Measurements from ENCODE around the gene MVK.

MVK gene

GRCh38 chr12:109638735-109639134 lies 65.1 kb downstream of the MVK start:
- DNase-seq = no peak

DNA sequence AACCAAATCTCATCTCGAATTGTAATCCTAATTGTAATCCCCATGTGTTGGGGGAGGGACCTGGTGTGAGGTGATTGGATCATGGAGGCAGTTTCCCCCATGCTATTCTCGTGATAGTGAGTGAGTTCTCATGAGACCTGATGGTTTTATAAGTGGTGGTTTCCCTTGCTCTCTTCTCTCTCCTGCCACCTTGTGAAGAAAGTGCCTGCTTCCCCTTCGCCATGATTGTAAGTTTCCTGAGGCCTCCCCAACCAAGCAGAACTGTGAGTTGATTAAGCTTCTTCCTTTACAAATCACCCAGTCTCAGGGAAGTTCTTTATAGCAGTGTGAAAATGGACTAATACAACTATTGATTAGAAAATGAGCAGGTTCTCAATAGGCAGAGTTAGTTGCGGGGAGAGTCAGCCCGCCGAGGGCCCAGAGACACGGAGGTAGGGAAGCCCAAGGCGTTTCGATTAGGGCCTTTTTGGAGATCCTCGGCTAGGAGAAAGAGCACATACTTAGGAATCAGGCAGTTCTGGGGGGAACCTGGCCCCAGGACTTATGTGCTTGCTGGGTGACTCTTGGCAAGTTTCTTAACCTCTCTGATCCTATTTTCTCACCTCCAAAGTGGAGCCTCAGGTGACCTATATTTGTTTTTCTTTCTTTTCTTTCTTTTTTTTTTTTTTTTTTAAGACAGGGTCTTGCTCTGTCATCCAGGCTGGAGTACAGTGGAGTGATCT lies 65.7 kb downstream of the MVK start:
- no peak for DNase-seq

GRCh38 chr12:109640961-109641360 lies 67.4 kb downstream of the MVK start:
- no peak for DNase-seq

DNA sequence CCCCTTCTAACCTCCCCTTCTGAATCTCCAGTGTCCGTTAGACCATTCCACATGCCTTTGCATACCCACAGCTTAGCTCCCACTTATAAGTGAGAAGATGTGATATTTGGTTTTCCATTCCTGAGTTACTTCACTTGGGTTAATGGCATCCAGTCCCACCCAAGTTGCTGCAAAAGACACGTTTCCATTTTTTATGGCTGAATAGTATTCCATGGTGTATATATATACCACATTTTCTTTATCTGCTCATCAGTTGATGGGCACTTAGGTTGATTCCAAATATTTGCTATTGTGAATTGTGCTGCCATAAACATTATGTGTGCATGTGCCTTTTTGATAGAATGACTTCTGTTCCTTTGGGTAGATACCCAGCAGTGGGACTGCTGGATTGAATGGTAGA lies 67.8 kb downstream of the MVK start:
- DNase-seq = no peak

DNA sequence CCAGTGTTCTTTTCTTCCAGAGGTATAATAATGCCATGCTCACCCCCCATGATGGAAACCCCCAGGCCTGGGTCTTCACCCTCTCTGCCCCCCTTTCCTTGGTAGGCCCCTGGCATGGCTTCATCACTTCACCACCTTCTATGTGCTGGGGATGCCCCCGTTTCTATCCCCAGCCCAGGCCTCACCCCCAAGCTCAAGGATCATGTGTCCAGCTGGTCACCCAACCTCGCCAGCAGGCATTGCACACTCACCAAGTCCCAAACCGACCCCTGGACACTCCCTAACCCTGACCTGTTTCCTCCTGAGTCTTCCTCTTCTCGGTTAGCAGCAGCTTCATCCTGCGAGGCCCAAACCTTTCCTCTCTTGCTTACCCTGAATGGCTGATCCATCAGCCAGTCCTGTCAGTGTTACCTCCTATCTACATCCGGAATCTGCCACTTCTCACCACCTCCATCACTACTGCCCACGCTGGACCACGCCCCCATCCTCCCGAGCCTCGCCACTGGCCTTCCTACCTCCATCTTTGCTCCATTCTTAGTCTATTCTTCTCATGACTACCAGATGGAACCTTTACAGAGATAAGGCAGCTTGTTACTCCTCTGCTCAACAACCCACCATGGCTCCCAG lies 69.0 kb downstream of the MVK start:
- DNase-seq = no peak

GRCh38 chr12:109645194-109645593 lies 71.6 kb downstream of the MVK start:
- DNase-seq = no peak

DNA sequence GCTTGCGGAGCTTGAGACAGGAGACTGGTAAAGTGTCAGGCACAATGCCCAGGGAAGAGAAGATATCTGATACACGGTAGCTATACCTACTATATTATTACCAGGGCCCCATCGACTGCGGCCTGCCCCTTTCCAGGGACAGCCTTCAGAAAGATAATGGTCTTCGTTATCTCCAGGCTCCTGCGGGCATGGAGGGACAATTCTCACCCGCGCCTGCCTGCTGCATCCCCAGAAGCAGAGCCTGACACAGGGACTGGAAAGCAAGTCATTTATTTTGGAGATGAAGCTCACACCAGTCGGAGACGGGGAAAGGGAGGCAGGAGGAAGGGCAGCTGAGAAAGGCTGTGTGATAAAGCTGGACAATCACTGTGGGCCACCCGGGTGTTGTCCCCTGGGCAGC lies 72.1 kb downstream of the MVK start:
- no peak for DNase-seq
